T-helper 2 cell treated with Interferon-gamma antibody and Interleukin-4, amounts not matched to agents 100 ng/mL and 5 ng/mL, for 36 hours (primary cell): ENCODE results near the gene PCDHA6. TPM values are rescaled to one million over a fixed set of nuclear protein-coding genes. Genes with fewer than 3 reads are reported as not detected.

ENCODE experiments used
- intact Hi-C: fragments of 100-400 bp; cut with micrococcal nuclease; formaldehyde crosslinking; loops from one replicate; pipeline ENCODE4 v1.15.1; 2023
- total RNA-seq: library from RNA; stranded (reverse); gene quantifications from 2 replicates; pipeline ENCODE4 v1.2.3, GENCODE V29; 2022

Gene PCDHA6
- total RNA-seq, 1 donor from 2014 or later: not detected

- intact Hi-C loops: no loop called here
Observed at GRCh38 chr5:140855772-140856674, 28.3 kb downstream of the PCDHA6 start, which contains the start of gene PCDHA10. Gene PCDHA10 (plus strand): TSS chr5:140855897. CDS start chr5:140856049, 152 bp downstream.

GRCh38 chr5:140857177-140857986, 29.6 kb downstream of the PCDHA6 start:
- intact Hi-C loops: no loop called here

GRCh38 chr5:140857987-140858240, 30.2 kb downstream of the PCDHA6 start:
- intact Hi-C loops: no loop called here

GRCh38 chr5:140862441-140863295, 34.9 kb downstream of the PCDHA6 start:
- intact Hi-C loops: no loop called here

DNA sequence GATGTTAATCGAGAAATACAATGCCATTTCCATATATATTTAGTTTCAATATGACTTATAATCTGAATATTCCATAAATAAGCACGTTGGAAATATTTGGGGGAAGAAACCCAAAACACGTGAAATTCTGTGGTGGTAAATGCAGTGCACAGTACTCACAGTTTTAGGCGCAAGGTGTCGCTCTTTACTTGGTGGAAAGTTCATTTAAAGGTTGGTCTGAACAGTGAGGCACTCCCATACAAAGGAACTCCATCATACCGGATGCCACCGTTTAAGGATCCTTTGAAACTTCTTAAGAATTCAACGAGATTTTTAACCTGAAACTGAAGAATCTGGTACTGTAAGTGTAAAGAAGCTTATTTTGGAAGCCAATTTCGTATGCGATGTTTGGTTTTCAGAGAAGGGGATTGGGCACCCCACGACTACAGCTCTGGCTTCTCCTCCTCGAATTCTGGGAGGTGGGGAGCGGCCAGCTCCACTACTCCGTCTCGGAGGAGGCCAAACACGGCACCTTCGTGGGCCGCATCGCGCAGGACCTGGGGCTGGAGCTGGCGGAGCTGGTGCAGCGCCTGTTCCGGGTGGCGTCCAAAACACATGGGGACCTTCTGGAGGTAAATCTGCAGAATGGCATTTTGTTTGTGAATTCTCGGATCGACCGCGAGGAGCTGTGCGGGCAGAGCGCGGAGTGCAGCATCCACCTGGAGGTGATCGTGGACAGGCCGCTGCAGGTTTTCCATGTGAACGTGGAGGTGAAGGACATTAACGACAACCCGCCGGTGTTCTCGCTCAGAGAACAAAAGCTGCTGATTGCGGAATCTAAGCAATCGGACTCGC, 41.2 kb downstream of the PCDHA6 start, which contains the start of gene PCDHA11:
Gene PCDHA11, plus strand, starts transcription at position 237 of the 834 bp plus-strand sequence. Its CDS starts 147 bp downstream, at position 384.
- intact Hi-C loops: no loop called here

- intact Hi-C loops: no loop called here
Observed at GRCh38 chr5:140869555-140869886, 41.8 kb downstream of the PCDHA6 start.

GRCh38 chr5:140870221-140871201, 42.8 kb downstream of the PCDHA6 start:
- intact Hi-C loops: loop anchor here (10.0 kb wide), 1 partner anchor 364 kb away; no protein-coding TSS in a partner anchor

DNA sequence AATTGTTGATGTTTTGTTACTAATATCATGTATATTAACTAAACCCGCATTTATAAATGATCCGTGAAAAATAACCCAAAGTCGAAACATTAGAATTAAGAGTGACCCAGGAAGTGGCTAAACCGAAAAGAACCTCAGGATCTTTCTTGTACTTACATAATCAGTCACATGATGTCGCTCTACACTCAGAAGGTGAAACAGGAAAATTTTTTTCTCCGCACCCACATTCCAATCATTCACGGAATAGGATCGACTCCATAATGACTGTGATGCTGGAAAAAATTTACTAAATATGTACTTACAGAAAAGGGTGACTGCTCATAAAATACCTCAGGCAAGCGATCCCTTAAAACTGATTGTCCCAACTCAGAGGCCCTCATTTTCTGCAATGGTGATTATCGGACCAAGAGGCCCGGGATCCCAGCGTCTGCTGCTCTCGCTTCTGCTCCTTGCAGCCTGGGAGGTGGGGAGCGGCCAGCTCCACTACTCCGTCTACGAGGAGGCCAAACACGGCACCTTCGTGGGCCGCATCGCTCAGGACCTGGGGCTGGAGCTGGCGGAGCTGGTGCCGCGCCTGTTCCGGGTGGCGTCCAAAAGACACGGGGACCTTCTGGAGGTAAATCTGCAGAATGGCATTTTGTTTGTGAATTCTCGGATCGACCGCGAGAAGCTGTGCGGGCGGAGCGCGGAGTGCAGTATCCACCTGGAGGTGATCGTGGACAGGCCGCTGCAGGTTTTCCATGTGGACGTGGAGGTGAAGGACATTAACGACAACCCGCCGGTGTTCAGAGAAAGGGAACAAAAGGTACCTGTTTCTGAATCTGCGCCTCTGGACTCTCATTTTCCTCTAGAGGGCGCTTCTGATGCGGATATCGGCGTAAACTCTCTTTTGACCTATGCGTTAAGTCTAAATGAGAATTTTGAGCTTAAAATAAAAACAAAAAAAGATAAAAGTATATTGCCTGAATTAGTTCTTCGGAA, 47.6 kb downstream of the PCDHA6 start, which contains the start of gene PCDHA12:
Gene PCDHA12, plus strand, starts transcription at position 224 of the 981 bp plus-strand sequence. Its CDS starts 165 bp downstream, at position 389.
- intact Hi-C loops: loop anchor here (10.0 kb wide), 1 partner anchor 359 kb away; no protein-coding TSS in a partner anchor

GRCh38 chr5:140876541-140877261, 48.9 kb downstream of the PCDHA6 start:
- intact Hi-C loops: loop anchor here (10.0 kb wide), 1 partner anchor 358 kb away; no protein-coding TSS in a partner anchor

DNA sequence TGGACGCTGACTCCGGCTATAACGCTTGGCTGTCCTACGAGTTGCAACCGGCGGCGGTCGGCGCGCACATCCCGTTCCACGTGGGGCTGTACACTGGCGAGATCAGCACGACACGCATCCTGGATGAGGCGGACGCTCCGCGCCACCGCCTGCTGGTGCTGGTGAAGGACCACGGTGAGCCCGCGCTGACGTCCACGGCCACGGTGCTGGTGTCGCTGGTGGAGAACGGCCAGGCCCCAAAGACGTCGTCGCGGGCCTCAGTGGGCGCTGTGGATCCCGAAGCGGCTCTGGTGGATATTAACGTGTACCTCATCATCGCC, 49.5 kb downstream of the PCDHA6 start:
- intact Hi-C loops: loop anchor here (10.0 kb wide), 1 partner anchor 358 kb away; no protein-coding TSS in a partner anchor

Other genes starting within 250 kb of the PCDHA6 start
- gene CD14, start 194.8 kb upstream of the PCDHA6 start, total RNA-seq: 0.27 and 0.32 TPM in 2 replicates
- gene TMCO6, start 188.5 kb upstream of the PCDHA6 start, total RNA-seq: 36.4 and 38.6 TPM in 2 replicates
- gene NDUFA2, start 180.3 kb upstream of the PCDHA6 start, total RNA-seq: 68.5 and 73.4 TPM in 2 replicates
- gene IK, start 180.1 kb upstream of the PCDHA6 start, total RNA-seq: 111 and 115 TPM in 2 replicates
- 35.9 and 36.9 TPM in 2 replicates for gene WDR55, start 163.1 kb upstream of the PCDHA6 start, total RNA-seq
- 2.8 and 3.2 TPM in 2 replicates for gene DND1, start 154.4 kb upstream of the PCDHA6 start, total RNA-seq
- 83.4 and 84.8 TPM in 2 replicates for gene HARS1, start 136.6 kb upstream of the PCDHA6 start, total RNA-seq
- gene HARS2, start 136.5 kb upstream of the PCDHA6 start, total RNA-seq: 31.1 and 33.8 TPM in 2 replicates
- gene ZMAT2, start 127.5 kb upstream of the PCDHA6 start, total RNA-seq: 56.7 and 57.6 TPM in 2 replicates
- not detected in 2 replicates for gene PCDHA1, start 41.8 kb upstream of the PCDHA6 start, total RNA-seq
- gene PCDHA2, start 33.1 kb upstream of the PCDHA6 start, total RNA-seq: not detected in 2 replicates
- gene PCDHA3, start 26.9 kb upstream of the PCDHA6 start, total RNA-seq: not detected in 2 replicates
- not detected in 2 replicates for gene PCDHA4, start 20.9 kb upstream of the PCDHA6 start, total RNA-seq
- not detected in 2 replicates for gene PCDHA5, start 6.3 kb upstream of the PCDHA6 start, total RNA-seq
- not detected in 2 replicates for gene PCDHA7, start 6.3 kb downstream of the PCDHA6 start, total RNA-seq
- not detected in 2 replicates for gene PCDHA8, start 13.2 kb downstream of the PCDHA6 start, total RNA-seq
- gene PCDHA9, start 20.4 kb downstream of the PCDHA6 start, total RNA-seq: not detected in 2 replicates
- gene PCDHA10, start 27.9 kb downstream of the PCDHA6 start, total RNA-seq: not detected in 2 replicates
- gene PCDHA11, start 41.0 kb downstream of the PCDHA6 start, total RNA-seq: not detected in 2 replicates
- not detected in 2 replicates for gene PCDHA12, start 47.3 kb downstream of the PCDHA6 start, total RNA-seq
- not detected in 2 replicates for gene PCDHA13, start 54.2 kb downstream of the PCDHA6 start, total RNA-seq
- not detected in 2 replicates for gene PCDHAC1, start 98.3 kb downstream of the PCDHA6 start, total RNA-seq
- not detected in 2 replicates for gene PCDHAC2, start 138.5 kb downstream of the PCDHA6 start, total RNA-seq
- gene PCDHB1, start 223.4 kb downstream of the PCDHA6 start, total RNA-seq: not detected in 2 replicates